Naive thymus-derived CD8-positive, alpha-beta T cell (primary cell): ENCODE results near the gene CACNA1I. TPM values are rescaled to one million over a fixed set of nuclear protein-coding genes. Genes with fewer than 3 reads are reported as not detected.

ENCODE experiments used
- polyA plus RNA-seq, 3 donors: library from polyadenylated mRNA; unstranded; fragments of 300-500 nt; fragmentation: Illumina TruSeq; gene quantifications; one replicate each; pipeline ENCODE4 v1.2.3, GENCODE V29; 2021
- total RNA-seq, 8 experiments: library from RNA in 2 of 8; stranded (reverse) in 2 of 8; gene quantifications; one replicate each; pipeline ENCODE4 v1.2.3 and lab custom pipeline; 2021 to 2026

CACNA1I gene
- total and polyA plus RNA-seq, 5 experiments from 2014 or later: 0.04 to 14.9 (median 0.33) TPM

Other genes starting within 250 kb of the CACNA1I start
- gene SYNGR1, start 220.8 kb upstream of the CACNA1I start, total RNA-seq: 10 to 100 TPM in 1 of 2 experiments, 1 to 10 TPM in 1; 10.0 to 11.4 TPM
- 10 to 100 TPM; 10.1 to 14.8 (median 12.0) TPM for gene SYNGR1, start 220.8 kb upstream of the CACNA1I start, polyA plus RNA-seq
- gene TAB1, start 171.0 kb upstream of the CACNA1I start, total RNA-seq: 10 to 100 TPM; 42.1 to 47.0 TPM
- 1 to 10 TPM; 2.2 to 5.9 (median 4.3) TPM for gene TAB1, start 171.0 kb upstream of the CACNA1I start, polyA plus RNA-seq
- under 1 TPM; 0.36 to 0.55 TPM for gene MGAT3, start 113.7 kb upstream of the CACNA1I start, total RNA-seq
- gene MGAT3, start 113.7 kb upstream of the CACNA1I start, polyA plus RNA-seq: under 1 TPM; 0.05 to 0.27 (median 0.11) TPM
- gene MIEF1, start 68.5 kb upstream of the CACNA1I start, total RNA-seq: 10 to 100 TPM; 41.8 to 47.8 TPM
- gene MIEF1, start 68.5 kb upstream of the CACNA1I start, polyA plus RNA-seq: 10 to 100 TPM; 22.2 to 35.8 (median 25.9) TPM
- 100 to 1,000 TPM; 301 to 312 TPM for gene ATF4, start 50.2 kb upstream of the CACNA1I start, total RNA-seq
- gene ATF4, start 50.2 kb upstream of the CACNA1I start, polyA plus RNA-seq: 100 to 1,000 TPM in 1 of 3 donors, 10 to 100 TPM in 2; 51.9 to 122 (median 61.0) TPM
- 10 to 100 TPM; 76.1 to 78.2 TPM for gene RPS19BP1, start 38.0 kb upstream of the CACNA1I start, total RNA-seq
- gene RPS19BP1, start 38.0 kb upstream of the CACNA1I start, polyA plus RNA-seq: 100 to 1,000 TPM; 122 to 129 (median 128) TPM